ENCODE results near the gene TDG.

- TF ChIP-seq, protein P1, sequence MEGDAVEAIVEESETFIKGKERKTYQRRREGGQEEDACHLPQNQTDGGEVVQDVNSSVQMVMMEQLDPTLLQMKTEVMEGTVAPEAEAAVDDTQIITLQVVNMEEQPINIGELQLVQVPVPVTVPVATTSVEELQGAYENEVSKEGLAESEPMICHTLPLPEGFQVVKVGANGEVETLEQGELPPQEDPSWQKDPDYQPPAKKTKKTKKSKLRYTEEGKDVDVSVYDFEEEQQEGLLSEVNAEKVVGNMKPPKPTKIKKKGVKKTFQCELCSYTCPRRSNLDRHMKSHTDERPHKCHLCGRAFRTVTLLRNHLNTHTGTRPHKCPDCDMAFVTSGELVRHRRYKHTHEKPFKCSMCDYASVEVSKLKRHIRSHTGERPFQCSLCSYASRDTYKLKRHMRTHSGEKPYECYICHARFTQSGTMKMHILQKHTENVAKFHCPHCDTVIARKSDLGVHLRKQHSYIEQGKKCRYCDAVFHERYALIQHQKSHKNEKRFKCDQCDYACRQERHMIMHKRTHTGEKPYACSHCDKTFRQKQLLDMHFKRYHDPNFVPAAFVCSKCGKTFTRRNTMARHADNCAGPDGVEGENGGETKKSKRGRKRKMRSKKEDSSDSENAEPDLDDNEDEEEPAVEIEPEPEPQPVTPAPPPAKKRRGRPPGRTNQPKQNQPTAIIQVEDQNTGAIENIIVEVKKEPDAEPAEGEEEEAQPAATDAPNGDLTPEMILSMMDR (IDR thresholded peaks at IDR 0.05; ENCODE audit: low read length) = no peak
- no peak for TF ChIP-seq EZH2 (optimal IDR thresholded peaks at IDR 0.05; ENCODE audit: low read depth, low read length)
Observed at GRCh38 chr12:103996595-103996994, 30.9 kb downstream of the TDG start.
